SK-N-SH (cell line): ENCODE results near the gene HHAT. TPM values are rescaled to one million over a fixed set of nuclear protein-coding genes. Genes with fewer than 3 reads are reported as not detected.

Experiments used
- CTCF ChIA-PET: fragments of 300-600, 350-600 bp; formaldehyde crosslinking; extraction: SDS; loops from one replicate; lab custom pipeline; 2021; lab: Yijun Ruan, JAX
- POLR2A ChIA-PET: fragments of 350-600 bp; sonication (Branson Sonifier 250); formaldehyde crosslinking; extraction: SDS; loops from one replicate; lab custom pipeline; 2020; ENCODE audit warnings: antibody characterized with exemption, inconsistent platforms; lab: Yijun Ruan, JAX
- DNase-seq: peaks from one replicate; pipeline ENCODE4 v3.0.0; 2012
- H2AFZ ChIP-seq: fragments of 200-600 bp; sonication (generic); 2 replicates; pipeline ENCODE4 v1.8.1; 2016; ENCODE audit warnings: antibody characterized with exemption, mild to moderate bottlenecking, low read depth
- H3F3A ChIP-seq: fragments of 200-600 bp; sonication (generic); replicated peaks from 2 replicates; pipeline ENCODE3; 2016; ENCODE audit warnings: antibody characterized with exemption, mild to moderate bottlenecking; ENCODE audit not compliant: insufficient read depth
- H3K27ac ChIP-seq, 2 experiments: fragments of 200-500 bp in 1 of 2; fragments of 200-600 bp in 1 of 2; sonication (Bioruptor generic) in 1 of 2; sonication (generic), shearing (Covaris generic) in 1 of 2; 2 replicates each; pipeline versions ENCODE4 v1.5.1 to v1.6.1; 2014 to 2016; ENCODE audit warnings: low read depth in 2 of 2, inconsistent platforms in 1 of 2, low read length in 1 of 2, mild to moderate bottlenecking in 1 of 2, mixed read lengths in 1 of 2
- H3K27me3 ChIP-seq: fragments of 200-600 bp; sonication (generic), shearing (Covaris generic); 2 replicates; pipeline ENCODE4 v1.6.1; 2016; ENCODE audit warnings: mixed run types; ENCODE audit not compliant: insufficient read depth
- H3K36me3 ChIP-seq, 2 experiments: fragments of 200-500 bp in 1 of 2; fragments of 200-600 bp in 1 of 2; sonication (Bioruptor generic) in 1 of 2; sonication (generic) in 1 of 2; replicated peaks in 1 of 2; 2 replicates each; pipeline versions ENCODE3 to v1.5.1; 2014 to 2016; ENCODE audit warnings: low read length in 1 of 2, mild to moderate bottlenecking in 1 of 2; ENCODE audit not compliant: insufficient read depth in 2 of 2, control insufficient read depth in 1 of 2
- H3K4me1 ChIP-seq, 2 experiments: fragments of 200-500 bp in 1 of 2; fragments of 200-600 bp in 1 of 2; sonication (Bioruptor generic) in 1 of 2; sonication (generic), shearing (Covaris generic) in 1 of 2; 2 replicates each; pipeline versions ENCODE4 v1.5.1 to v1.6.1; 2014 to 2016; ENCODE audit warnings: low read depth in 1 of 2, low read length in 1 of 2, mixed run types in 1 of 2; ENCODE audit not compliant: insufficient read depth in 2 of 2, control insufficient read depth in 1 of 2
- H3K4me2 ChIP-seq: fragments of 200-600 bp; sonication (generic), shearing (Covaris generic); 2 replicates; pipeline ENCODE4 v1.6.1; 2017; ENCODE audit warnings: mixed run types
- H3K4me3 ChIP-seq, 2 experiments: fragments of 200-500 bp in 1 of 2; fragments of 200-600 bp in 1 of 2; sonication (Bioruptor generic) in 1 of 2; sonication (generic), shearing (Covaris generic) in 1 of 2; 2 replicates each; pipeline versions ENCODE4 v1.5.1 to v1.8.1; 2014 to 2016; ENCODE audit warnings: low read depth in 2 of 2, inconsistent platforms in 1 of 2, low read length in 1 of 2, mild to moderate bottlenecking in 1 of 2, mixed read lengths in 1 of 2, moderate library complexity in 1 of 2
- H3K79me2 ChIP-seq: fragments of 200-600 bp; sonication (generic); 2 replicates; pipeline ENCODE4 v1.8.1; 2017; ENCODE audit warnings: mild to moderate bottlenecking; ENCODE audit not compliant: insufficient read depth
- H3K9ac ChIP-seq: fragments of 200-600 bp; sonication (generic); 2 replicates; pipeline ENCODE4 v1.6.1; 2017; ENCODE audit warnings: mixed run types
- H3K9me2 ChIP-seq: fragments of 200-600 bp; sonication (generic); 2 replicates; pipeline ENCODE4 v1.6.1; 2017; ENCODE audit warnings: mixed run types
- H3K9me3 ChIP-seq: fragments of 200-600 bp; sonication (generic); 2 replicates; pipeline ENCODE4 v1.6.1; 2017; ENCODE audit warnings: mixed run types, mild to moderate bottlenecking, moderate library complexity
- H4K20me1 ChIP-seq: fragments of 200-600 bp; sonication (generic); 2 replicates; pipeline ENCODE4 v1.6.1; 2017; ENCODE audit warnings: mild to moderate bottlenecking, mixed run types; ENCODE audit not compliant: insufficient read depth
- ELF1 ChIP-seq: IDR thresholded peaks from 2 replicates; pipeline ENCODE4 v1.4.0; 2012
- IRF3 ChIP-seq: fragments of 150-350 bp; IDR thresholded peaks from 2 replicates; pipeline ENCODE4 v1.6.1; 2016; ENCODE audit warnings: mild to moderate bottlenecking, low read depth, low read length
- POLR2AphosphoS5 ChIP-seq: IDR thresholded peaks from 2 replicates; pipeline ENCODE4 v1.6.1; 2012; ENCODE audit warnings: low read depth, low read length
- RCOR1 ChIP-seq: fragments of 150-350 bp; IDR thresholded peaks from 2 replicates; pipeline ENCODE4 v1.6.1; 2017; ENCODE audit warnings: antibody characterized with exemption, low read length
- REST ChIP-seq: IDR thresholded peaks from 2 replicates; pipeline ENCODE4 v1.6.1; 2012; ENCODE audit warnings: mild to moderate bottlenecking, low read depth, low read length, moderate library complexity
- RXRA ChIP-seq: IDR thresholded peaks from 2 replicates; pipeline ENCODE4 v1.4.0; 2012; ENCODE audit warnings: low read depth, mild to moderate bottlenecking, borderline replicate concordance
- SIN3A ChIP-seq: IDR thresholded peaks from 2 replicates; pipeline ENCODE4 v1.6.1; 2012; ENCODE audit warnings: low read depth, mild to moderate bottlenecking, low read length, moderate library complexity, borderline replicate concordance
- SMC3 ChIP-seq: IDR thresholded peaks from 2 replicates; pipeline ENCODE4 v1.6.1; 2012; ENCODE audit warnings: low read depth, low read length, improper control_type of control experiment
- TAF1 ChIP-seq: IDR thresholded peaks from 2 replicates; pipeline ENCODE4 v1.6.1; 2012; ENCODE audit warnings: low read depth, mild to moderate bottlenecking, low read length, moderate library complexity, borderline replicate concordance
- TCF12 ChIP-seq: IDR thresholded peaks from 2 replicates; pipeline ENCODE4 v1.4.0; 2012
- USF2 ChIP-seq: fragments of 150-350 bp; IDR thresholded peaks from 2 replicates; pipeline ENCODE4 v1.6.1; 2017; ENCODE audit warnings: antibody characterized with exemption, low read length, low read depth, borderline replicate concordance
- YY1 ChIP-seq: IDR thresholded peaks from 2 replicates; pipeline ENCODE4 v1.4.0; 2012; ENCODE audit warnings: low read depth, mild to moderate bottlenecking
- WGBS: methylation state at CpG from one replicate; pipeline ENCODE4 v1.1.6; 2017; ENCODE audit warnings: low lambda C conversion rate; 5-methylcytosine and 5-hydroxymethylcytosine counted together
- polyA plus RNA-seq, 3 experiments: library from polyadenylated mRNA; depleted of rRNA; stranded (reverse); fragments of >200 nt; gene quantifications; 2 replicates each; pipeline ENCODE4 v1.2.3, GENCODE V29; 2012

The HHAT gene
- polyA plus RNA-seq, 1 of the 3 experiments (the other 2 are of a cell fraction): 8.1 TPM

- TF ChIP-seq IRF3 (no peak), SIN3A (no peak), YY1 (no peak), TCF12 (no peak)
- Histone ChIP-seq H3K9ac (no peak overlapping the region), H3K9me2 (no peaks in the 10 kb centered on the region), H4K20me1 (no peaks in the 10 kb centered on the region), H2AFZ (no peak overlapping the region), H3K36me3 (no peaks in the 10 kb centered on the region), H3K9me3 (no peaks in the 10 kb centered on the region), H3K4me1 (peaks cover 0 to 2% of the 10 kb centered on the region in 2 experiments; a peak in 1 of 4 replicates), H3K27ac (no peak overlapping the region), H3K4me2 (no peak overlapping the region), H3K79me2 (no peaks in the 10 kb centered on the region), H3K4me3 (no peak overlapping the region), H3K27me3 (no peaks in the 10 kb centered on the region), H3F3A (no peaks in the 10 kb centered on the region)
- CTCF ChIA-PET: interaction anchor here (1.5 to 4.5 kb wide), 3 partner anchors 8 to 42 kb away, joined by 3 to 40 read pairs (median 22); no protein-coding TSS in a partner anchor
- DNase-seq: no peak
- POLR2A ChIA-PET: no interaction called here
- 88% methylated on average over 3 of the region's 3 CpGs for WGBS
Measured at GRCh38 chr1:210358626-210359025, 29.9 kb downstream of the HHAT start.

GRCh38 chr1:210359255-210359654 lies 30.6 kb downstream of the HHAT start:
- Histone ChIP-seq H2AFZ (no peak overlapping the region), H3K4me1 (peaks cover 0 to 2% of the 10 kb centered on the region in 2 experiments; a peak in 1 of 4 replicates), H3K4me2 (no peak overlapping the region), H3K4me3 (no peak overlapping the region), H3K36me3 (no peaks in the 10 kb centered on the region), H3K9ac (no peak overlapping the region), H3F3A (no peaks in the 10 kb centered on the region), H3K9me3 (no peaks in the 10 kb centered on the region), H3K79me2 (no peaks in the 10 kb centered on the region), H3K9me2 (no peaks in the 10 kb centered on the region), H4K20me1 (no peaks in the 10 kb centered on the region), H3K27ac (no peak overlapping the region), H3K27me3 (no peaks in the 10 kb centered on the region)
- WGBS: 89% methylated on average over 3 of the region's 3 CpGs
- POLR2A ChIA-PET: no interaction called here
- no peak for TF ChIP-seq TCF12
- TF ChIP-seq RXRA: no peak
- no peak for TF ChIP-seq RCOR1
- no peak for TF ChIP-seq USF2
- TF ChIP-seq POLR2AphosphoS5: no peak
- TF ChIP-seq REST: no peak
- no peak for TF ChIP-seq SMC3
- no peak for TF ChIP-seq ELF1
- TF ChIP-seq TAF1: no peak
- CTCF ChIA-PET: interaction anchor here (1.3 to 4.5 kb wide), 4 partner anchors 9 to 47 kb away, joined by 3 to 40 read pairs (median 14); no protein-coding TSS in a partner anchor
- no peak for DNase-seq
